ENCODE results near the gene PROM2. TPM values are rescaled to one million over a fixed set of nuclear protein-coding genes. Genes with fewer than 3 reads are reported as not detected.

Gene PROM2
- total RNA-seq, 2 experiments from 2014 or later = 0.60 to 0.73 TPM

DNA sequence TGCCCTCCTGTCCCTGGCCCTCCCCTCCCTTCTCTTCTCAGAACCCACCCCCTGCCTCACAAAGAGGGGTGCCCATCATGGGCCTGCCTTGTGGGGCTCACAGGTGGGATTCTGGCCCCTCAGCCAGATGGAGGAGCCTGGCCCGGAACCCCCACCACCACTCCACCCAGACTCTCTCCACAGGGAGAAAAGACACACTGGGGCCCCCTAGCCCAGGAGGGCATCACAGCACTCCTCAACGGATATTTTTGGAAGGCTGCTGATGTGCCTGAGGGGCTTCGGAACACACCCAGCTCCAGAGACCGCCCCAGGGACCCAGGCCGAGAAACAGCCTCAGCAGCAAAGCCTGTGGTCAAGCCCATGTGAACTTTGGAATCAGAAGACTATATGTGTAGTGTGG lies 32.8 kb downstream of the PROM2 start:
- intact Hi-C loops (cut with DNase I, micrococcal nuclease) = no loop called here
- H3K36me3 Mint-ChIP-seq (ENCODE audit: low read depth) = no peaks in the 10 kb centered on the region

DNA sequence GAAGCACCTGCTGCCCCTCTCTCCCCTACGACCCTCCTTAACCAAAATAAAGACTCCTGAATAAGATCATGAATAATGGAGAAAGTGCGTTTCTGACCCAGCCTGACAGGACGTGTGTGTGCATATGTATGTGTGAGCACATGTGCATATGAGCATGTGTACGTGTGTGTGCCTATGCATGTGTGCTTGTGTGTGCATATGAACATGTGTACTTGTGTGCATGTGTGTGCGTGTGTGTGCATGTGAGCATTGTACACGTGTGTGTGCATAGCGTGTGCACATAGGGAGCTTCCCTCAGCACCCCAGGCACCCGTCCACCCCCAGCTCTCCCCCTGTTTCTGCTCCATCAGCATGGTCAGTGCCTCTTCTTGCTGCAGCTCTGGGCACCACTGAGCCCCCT lies 33.6 kb downstream of the PROM2 start:
- no peaks in the 10 kb centered on the region for H3K27me3 Mint-ChIP-seq
- POLR2A ChIA-PET = no interaction called here
- Histone ChIP-seq H3K36me3 (ENCODE audit: insufficient read depth, low read length) (no peaks in the 10 kb centered on the region), H3K4me3 (ENCODE audit: low read length) (no peak overlapping the region), H3K4me1 (ENCODE audit: insufficient read depth, low read length) (no peaks in the 10 kb centered on the region), H3K9me3 (ENCODE audit: control insufficient read depth in 1 of 2, insufficient read depth in 1 of 2, low read length in 2 of 2) (peaks cover 0 to 8% of the 10 kb centered on the region in 2 experiments), H3K27me3 (ENCODE audit: control insufficient read depth in 1 of 2, insufficient read depth in 2 of 2, low read length in 2 of 2) (no peaks in the 10 kb centered on the region), H3K27ac (ENCODE audit: low read depth in 1 of 2, low read length in 2 of 2) (no peak overlapping the region)
- TF ChIP-seq, protein P1, sequence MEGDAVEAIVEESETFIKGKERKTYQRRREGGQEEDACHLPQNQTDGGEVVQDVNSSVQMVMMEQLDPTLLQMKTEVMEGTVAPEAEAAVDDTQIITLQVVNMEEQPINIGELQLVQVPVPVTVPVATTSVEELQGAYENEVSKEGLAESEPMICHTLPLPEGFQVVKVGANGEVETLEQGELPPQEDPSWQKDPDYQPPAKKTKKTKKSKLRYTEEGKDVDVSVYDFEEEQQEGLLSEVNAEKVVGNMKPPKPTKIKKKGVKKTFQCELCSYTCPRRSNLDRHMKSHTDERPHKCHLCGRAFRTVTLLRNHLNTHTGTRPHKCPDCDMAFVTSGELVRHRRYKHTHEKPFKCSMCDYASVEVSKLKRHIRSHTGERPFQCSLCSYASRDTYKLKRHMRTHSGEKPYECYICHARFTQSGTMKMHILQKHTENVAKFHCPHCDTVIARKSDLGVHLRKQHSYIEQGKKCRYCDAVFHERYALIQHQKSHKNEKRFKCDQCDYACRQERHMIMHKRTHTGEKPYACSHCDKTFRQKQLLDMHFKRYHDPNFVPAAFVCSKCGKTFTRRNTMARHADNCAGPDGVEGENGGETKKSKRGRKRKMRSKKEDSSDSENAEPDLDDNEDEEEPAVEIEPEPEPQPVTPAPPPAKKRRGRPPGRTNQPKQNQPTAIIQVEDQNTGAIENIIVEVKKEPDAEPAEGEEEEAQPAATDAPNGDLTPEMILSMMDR (IDR thresholded peaks at IDR 0.05) = no peak
- H3K9me3 Mint-ChIP-seq = no peaks in the 10 kb centered on the region
- ATAC-seq (ENCODE audit: poor library complexity) (no peak), DNase-seq (no peak)
- H3K27ac Mint-ChIP-seq = no peak overlapping the region
- no peaks in the 10 kb centered on the region for H3K4me1 Mint-ChIP-seq (ENCODE audit: low read depth)
- H3K36me3 Mint-ChIP-seq (ENCODE audit: low read depth) = no peaks in the 10 kb centered on the region
- no peak overlapping the region for H3K4me3 Mint-ChIP-seq
- CTCF ChIA-PET = no interaction called here
- intact Hi-C loops (cut with DNase I, micrococcal nuclease) = no loop called here

More for the DNA sequence above, 32.8 kb downstream of the PROM2 start:
- Histone ChIP-seq H3K9me3 (ENCODE audit: control insufficient read depth in 1 of 2, insufficient read depth in 1 of 2, low read length in 2 of 2) (peaks cover 0 to 7% of the 10 kb centered on the region in 2 experiments), H3K4me3 (ENCODE audit: low read length) (no peak overlapping the region), H3K4me1 (ENCODE audit: insufficient read depth, low read length) (no peaks in the 10 kb centered on the region), H3K27me3 (ENCODE audit: control insufficient read depth in 1 of 2, insufficient read depth in 2 of 2, low read length in 2 of 2) (no peaks in the 10 kb centered on the region), H3K27ac (ENCODE audit: low read depth in 1 of 2, low read length in 2 of 2) (no peak overlapping the region), H3K36me3 (ENCODE audit: insufficient read depth, low read length) (no peaks in the 10 kb centered on the region)
- no peaks in the 10 kb centered on the region for H3K9me3 Mint-ChIP-seq
- H3K27ac Mint-ChIP-seq = no peak overlapping the region
- no peak for ATAC-seq (ENCODE audit: poor library complexity)
- TF ChIP-seq, protein P1 (IDR thresholded peaks at IDR 0.05) = no peak
- no peak overlapping the region for H3K4me3 Mint-ChIP-seq
- no peaks in the 10 kb centered on the region for H3K4me1 Mint-ChIP-seq (ENCODE audit: low read depth)
- CTCF ChIA-PET = no interaction called here
- H3K27me3 Mint-ChIP-seq = no peaks in the 10 kb centered on the region
- no peak for DNase-seq
- POLR2A ChIA-PET = no interaction called here

DNA sequence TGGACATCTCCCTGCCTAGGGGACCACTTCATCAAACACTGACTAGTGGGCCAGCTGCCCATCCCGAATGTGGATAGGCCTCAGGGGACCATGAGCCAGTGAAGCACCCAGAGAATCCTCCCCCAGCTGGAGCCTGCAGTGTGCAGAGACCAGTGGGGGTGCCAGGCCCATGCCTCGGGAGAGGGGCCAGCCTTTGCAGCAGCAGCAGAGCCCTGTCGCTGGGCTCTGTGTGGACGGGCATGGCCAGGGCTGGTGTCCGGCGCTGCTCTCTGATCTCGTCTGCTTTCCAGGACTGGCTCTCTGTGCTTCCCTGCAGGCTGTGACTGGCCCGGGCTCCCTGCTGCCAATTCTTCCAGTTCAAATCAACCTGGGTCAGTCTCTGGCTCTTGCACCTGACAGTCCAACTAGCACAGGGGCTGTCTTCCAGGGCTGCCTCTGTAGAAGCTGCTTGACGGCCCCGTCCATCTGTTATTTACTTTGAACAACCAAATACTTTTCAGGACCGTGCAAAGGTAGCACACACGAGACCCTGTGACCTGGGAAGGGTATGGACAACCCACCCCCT lies 34.3 kb downstream of the PROM2 start:
- Histone ChIP-seq H3K4me3 (ENCODE audit: low read length) (no peak overlapping the region), H3K27me3 (ENCODE audit: control insufficient read depth in 1 of 2, insufficient read depth in 2 of 2, low read length in 2 of 2) (no peaks in the 10 kb centered on the region), H3K27ac (ENCODE audit: low read depth in 1 of 2, low read length in 2 of 2) (no peak overlapping the region), H3K36me3 (ENCODE audit: insufficient read depth, low read length) (no peaks in the 10 kb centered on the region), H3K4me1 (ENCODE audit: insufficient read depth, low read length) (no peaks in the 10 kb centered on the region), H3K9me3 (ENCODE audit: control insufficient read depth in 1 of 2, insufficient read depth in 1 of 2, low read length in 2 of 2) (peaks cover 0 to 8% of the 10 kb centered on the region in 2 experiments)
- H3K4me1 Mint-ChIP-seq (ENCODE audit: low read depth) = no peaks in the 10 kb centered on the region
- POLR2A ChIA-PET = no interaction called here
- no peak for DNase-seq
- H3K27ac Mint-ChIP-seq = no peak overlapping the region
- H3K4me3 Mint-ChIP-seq = no peak overlapping the region
- TF ChIP-seq, protein P1 (IDR thresholded peaks at IDR 0.05) = no peak
- no peaks in the 10 kb centered on the region for H3K36me3 Mint-ChIP-seq (ENCODE audit: low read depth)
- no peaks in the 10 kb centered on the region for H3K27me3 Mint-ChIP-seq
- intact Hi-C loops (cut with DNase I, micrococcal nuclease) = no loop called here
- CTCF ChIA-PET = no interaction called here
- ATAC-seq (ENCODE audit: poor library complexity) = no peak
- H3K9me3 Mint-ChIP-seq = no peaks in the 10 kb centered on the region
